ENCODE measurements around the gene TEX22.

Gene TEX22

GRCh38 chr14:105449276-105450122 lies 51.2 kb downstream of the TEX22 start:
- no peak for TF ChIP-seq JUND (IDR thresholded peaks at IDR 0.05; ENCODE audit: low read depth)
- in situ Hi-C loops (cut with HindIII; ENCODE audit: low pct_unique_long_range_greater_than_20kb, low sequenced_read_pairs): no loop called here
- no peak for DNase-seq (ENCODE audit: low read depth in 1 of 2, low spot score in 1 of 2)

GRCh38 chr14:105450123-105450505 lies 51.8 kb downstream of the TEX22 start:
- no peak for DNase-seq (ENCODE audit: low read depth in 1 of 2, low spot score in 1 of 2)
- TF ChIP-seq JUND (IDR thresholded peaks at IDR 0.05; ENCODE audit: low read depth): no peak
- in situ Hi-C loops (cut with HindIII; ENCODE audit: low pct_unique_long_range_greater_than_20kb, low sequenced_read_pairs): no loop called here

GRCh38 chr14:105450864-105451720 lies 52.8 kb downstream of the TEX22 start:
- no peak for TF ChIP-seq JUND (IDR thresholded peaks at IDR 0.05; ENCODE audit: low read depth)
- in situ Hi-C loops (cut with HindIII; ENCODE audit: low pct_unique_long_range_greater_than_20kb, low sequenced_read_pairs): no loop called here
- no peak for DNase-seq (ENCODE audit: low read depth in 1 of 2, low spot score in 1 of 2)

- TF ChIP-seq JUND (IDR thresholded peaks at IDR 0.05; ENCODE audit: low read depth): no peak
- in situ Hi-C loops (cut with HindIII; ENCODE audit: low pct_unique_long_range_greater_than_20kb, low sequenced_read_pairs): no loop called here
- DNase-seq (ENCODE audit: low read depth in 1 of 2, low spot score in 1 of 2): no peak
Measured at GRCh38 chr14:105452963-105453362, 54.6 kb downstream of the TEX22 start.

- in situ Hi-C loops (cut with HindIII; ENCODE audit: low pct_unique_long_range_greater_than_20kb, low sequenced_read_pairs): no loop called here
- TF ChIP-seq JUND (IDR thresholded peaks at IDR 0.05; ENCODE audit: low read depth): no peak
- no peak for DNase-seq (ENCODE audit: low read depth in 1 of 2, low spot score in 1 of 2)
Measured at GRCh38 chr14:105453847-105454246, 55.5 kb downstream of the TEX22 start.

GRCh38 chr14:105455086-105455640 lies 56.8 kb downstream of the TEX22 start:
- in situ Hi-C loops (cut with HindIII; ENCODE audit: low pct_unique_long_range_greater_than_20kb, low sequenced_read_pairs): no loop called here
- TF ChIP-seq JUND (IDR thresholded peaks at IDR 0.05; ENCODE audit: low read depth): no peak

GRCh38 chr14:105455766-105456660 lies 57.7 kb downstream of the TEX22 start:
- no peak for TF ChIP-seq JUND (IDR thresholded peaks at IDR 0.05; ENCODE audit: low read depth)
- DNase-seq (ENCODE audit: low read depth in 1 of 2, low spot score in 1 of 2): no peak
- in situ Hi-C loops (cut with HindIII; ENCODE audit: low pct_unique_long_range_greater_than_20kb, low sequenced_read_pairs): no loop called here

More at GRCh38 chr14:105455086-105455640, 56.8 kb downstream of the TEX22 start:
- DNase-seq (ENCODE audit: low read depth in 1 of 2, low spot score in 1 of 2): no peak

GRCh38 chr14:105456736-105457617 lies 58.6 kb downstream of the TEX22 start:
- peak; percentile 45 to 52 for DNase-seq (ENCODE audit: low read depth in 1 of 2, low spot score in 1 of 2)
- in situ Hi-C loops (cut with HindIII; ENCODE audit: low pct_unique_long_range_greater_than_20kb, low sequenced_read_pairs): no loop called here

GRCh38 chr14:105458010-105458409 lies 59.7 kb downstream of the TEX22 start:
- no peak for DNase-seq (ENCODE audit: low read depth in 1 of 2, low spot score in 1 of 2)
- in situ Hi-C loops (cut with HindIII; ENCODE audit: low pct_unique_long_range_greater_than_20kb, low sequenced_read_pairs): no loop called here
- no peak for TF ChIP-seq JUND (IDR thresholded peaks at IDR 0.05; ENCODE audit: low read depth)

More at GRCh38 chr14:105456736-105457617, 58.6 kb downstream of the TEX22 start:
- no peak for TF ChIP-seq JUND (IDR thresholded peaks at IDR 0.05; ENCODE audit: low read depth)

GRCh38 chr14:105458571-105458970 lies 60.2 kb downstream of the TEX22 start:
- in situ Hi-C loops (cut with HindIII; ENCODE audit: low pct_unique_long_range_greater_than_20kb, low sequenced_read_pairs): no loop called here
- TF ChIP-seq JUND (IDR thresholded peaks at IDR 0.05; ENCODE audit: low read depth): no peak

GRCh38 chr14:105460116-105460515 lies 61.8 kb downstream of the TEX22 start:
- no peak for DNase-seq (ENCODE audit: low read depth in 1 of 2, low spot score in 1 of 2)
- no peak for TF ChIP-seq JUND (IDR thresholded peaks at IDR 0.05; ENCODE audit: low read depth)
- in situ Hi-C loops (cut with HindIII; ENCODE audit: low pct_unique_long_range_greater_than_20kb, low sequenced_read_pairs): no loop called here

More at GRCh38 chr14:105458571-105458970, 60.2 kb downstream of the TEX22 start:
- no peak for DNase-seq (ENCODE audit: low read depth in 1 of 2, low spot score in 1 of 2)
